HCT116 (cell line): ENCODE measurements around the gene HMGN1. TPM values are rescaled to one million over a fixed set of nuclear protein-coding genes. Genes with fewer than 3 reads are reported as not detected.

ENCODE experiments used
- ATAC-seq: fragments of 200-7000 bp; cut with Tn5 transposase; 2 replicates; pipeline ENCODE4 v1.9.1; 2020; ENCODE audit warnings: mild to moderate bottlenecking, moderate library complexity
- BruUV-seq: library from RNA; stranded (reverse); fragments of 400-500 nt; replicated peaks from 2 replicates; lab custom pipeline; 2021; lab: Mats Ljungman, UMichigan
- CTCF ChIA-PET: fragments of 300-600 bp; sonication (Branson Sonifier 250); formaldehyde crosslinking; loops from one replicate; lab custom pipeline; 2021; ENCODE audit warnings: antibody characterized with exemption; lab: Charles Lee
- POLR2A ChIA-PET: fragments of 300-600, 350-600 bp; sonication (Branson Sonifier 250); formaldehyde crosslinking; loops from one replicate; lab custom pipeline; 2021; ENCODE audit warnings: antibody characterized with exemption; lab: Charles Lee
- RAD21 ChIA-PET, 2 experiments: fragments of 300-600 bp; sonication (Branson Sonifier 250); formaldehyde crosslinking; loops; one replicate each; lab custom pipeline; 2023; ENCODE audit warnings: low total read pairs in 2 of 2; ENCODE audit not compliant: uncharacterized antibody in 2 of 2, unreplicated experiment in 2 of 2, low non-redundant PET in 1 of 2; lab: Charles Lee
- DNase-seq: peaks from one replicate; pipeline ENCODE4 v3.0.0-alpha.2; 2010; ENCODE audit warnings: low read depth, low spot score
- H2AFZ ChIP-seq: fragments of 200-600 bp; shearing (Covaris generic), sonication (generic); 2 replicates; pipeline ENCODE4 v1.6.1; 2017; ENCODE audit warnings: low read depth, mixed run types, mixed read lengths, antibody characterized with exemption, low read length; ENCODE audit not compliant: poor library complexity, severe bottlenecking
- H3K27ac ChIP-seq: 2 replicates; pipeline ENCODE4 v1.5.1; 2012; ENCODE audit warnings: low read depth, low read length
- H3K27me3 ChIP-seq: fragments of 200-600 bp; sonication (generic); 2 replicates; pipeline ENCODE4 v1.6.1; 2016; ENCODE audit warnings: mixed run types, low read length, mixed read lengths; ENCODE audit not compliant: insufficient read depth
- H3K36me3 ChIP-seq, 2 experiments: fragments of 200-500 bp in 1 of 2; fragments of 200-600 bp in 1 of 2; sonication (Bioruptor generic) in 1 of 2; sonication (generic) in 1 of 2; 2 replicates each; pipeline versions ENCODE4 v1.5.1 to v1.6.1; 2014 to 2016; ENCODE audit warnings: low read length in 2 of 2, inconsistent platforms in 1 of 2, mixed read lengths in 1 of 2, mixed run types in 1 of 2; ENCODE audit not compliant: insufficient read depth in 2 of 2, control insufficient read depth in 1 of 2
- H3K4me1 ChIP-seq, 2 experiments: fragments of 200-600 bp in 1 of 2; sonication (generic) in 1 of 2; 2 replicates each; pipeline versions ENCODE4 v1.5.1 to v1.6.1; 2012 to 2017; ENCODE audit warnings: low read length in 2 of 2, inconsistent platforms in 1 of 2, mild to moderate bottlenecking in 1 of 2, mixed read lengths in 1 of 2, mixed run types in 1 of 2, moderate library complexity in 1 of 2; ENCODE audit not compliant: insufficient read depth in 2 of 2, control insufficient read depth in 1 of 2
- H3K4me2 ChIP-seq: fragments of 200-600 bp; sonication (generic); 2 replicates; pipeline ENCODE4 v1.6.1; 2017; ENCODE audit warnings: mixed run types, low read length, mixed read lengths
- H3K4me3 ChIP-seq, 2 experiments: fragments of 200-600 bp in 1 of 2; sonication (generic) in 1 of 2; replicated peaks in 1 of 2; 2 replicates each; pipeline ENCODE4 v1.5.1; 2011 to 2016; ENCODE audit warnings: low read length in 2 of 2, control low read depth in 1 of 2, low read depth in 1 of 2, mild to moderate bottlenecking in 1 of 2, mixed read lengths in 1 of 2, mixed run types in 1 of 2
- H3K79me2 ChIP-seq: fragments of 200-600 bp; sonication (generic); 2 replicates; pipeline ENCODE4 v1.6.1; 2017; ENCODE audit warnings: mild to moderate bottlenecking, mixed run types, low read length, moderate library complexity, mixed read lengths; ENCODE audit not compliant: insufficient read depth
- H3K9ac ChIP-seq: fragments of 200-600 bp; sonication (generic); 2 replicates; pipeline ENCODE4 v1.6.1; 2016; ENCODE audit warnings: low read length, mixed read lengths
- H3K9me2 ChIP-seq: fragments of 200-600 bp; sonication (generic), shearing (Covaris generic); 2 replicates; pipeline ENCODE4 v1.6.1; 2017; ENCODE audit warnings: mixed run types, mild to moderate bottlenecking, moderate library complexity; ENCODE audit not compliant: insufficient read depth
- H3K9me3 ChIP-seq, 2 experiments: fragments of 200-500 bp in 1 of 2; fragments of 200-600 bp in 1 of 2; sonication (Bioruptor generic) in 1 of 2; sonication (generic) in 1 of 2; 2 replicates each; pipeline ENCODE4 v1.6.1; 2014 to 2017; ENCODE audit warnings: low read length in 2 of 2, mixed read lengths in 2 of 2, inconsistent platforms in 1 of 2, low read depth in 1 of 2, mild to moderate bottlenecking in 1 of 2, mixed run types in 1 of 2, moderate library complexity in 1 of 2; ENCODE audit not compliant: control insufficient read depth in 1 of 2, insufficient read depth in 1 of 2
- H4K20me1 ChIP-seq: fragments of 200-600 bp; sonication (generic), shearing (Covaris generic); 2 replicates; pipeline ENCODE4 v1.6.1; 2017; ENCODE audit warnings: mixed run types, mild to moderate bottlenecking, moderate library complexity; ENCODE audit not compliant: insufficient read depth
- ELF1 ChIP-seq: IDR thresholded peaks from 2 replicates; pipeline ENCODE4 v1.6.1; 2012; ENCODE audit warnings: low read depth, borderline replicate concordance
- EZH2 ChIP-seq: fragments of 200-600 bp; sonication (generic); IDR thresholded peaks from 2 replicates; pipeline ENCODE4 v1.6.1; 2017; ENCODE audit warnings: antibody characterized with exemption, mixed run types
- EZH2phosphoT487 ChIP-seq: fragments of 200-600 bp; IDR thresholded peaks from 2 replicates; pipeline ENCODE4 v1.6.1; 2018; ENCODE audit warnings: antibody characterized with exemption, borderline replicate concordance
- FOSL1 ChIP-seq: IDR thresholded peaks from 2 replicates; pipeline ENCODE4 v1.6.1; 2012; ENCODE audit warnings: low read depth
- JUND ChIP-seq: IDR thresholded peaks from 2 replicates; pipeline ENCODE4 v1.6.1; 2012
- POLR2A ChIP-seq: IDR thresholded peaks from 2 replicates; pipeline ENCODE4 v1.7.0; 2011; ENCODE audit warnings: borderline replicate concordance; ENCODE audit not compliant: insufficient read depth, insufficient read length; ENCODE audit errors: extremely low read depth
- POLR2AphosphoS5 ChIP-seq: IDR thresholded peaks from 2 replicates; pipeline ENCODE4 v1.6.1; 2011; ENCODE audit warnings: mild to moderate bottlenecking, low read depth, low read length, moderate library complexity
- RAD21 ChIP-seq: IDR thresholded peaks from 2 replicates; pipeline ENCODE4 v1.6.1; 2012; ENCODE audit warnings: low read depth, mild to moderate bottlenecking
- SP1 ChIP-seq: IDR thresholded peaks from 2 replicates; pipeline ENCODE4 v1.6.1; 2012; ENCODE audit warnings: low read depth
- SRF ChIP-seq: IDR thresholded peaks from 2 replicates; pipeline ENCODE4 v1.6.1; 2012; ENCODE audit warnings: low read depth
- YY1 ChIP-seq: IDR thresholded peaks from 2 replicates; pipeline ENCODE4 v1.6.1; 2011; ENCODE audit warnings: low read length, low read depth, moderate library complexity, mild to moderate bottlenecking; ENCODE audit not compliant: insufficient replicate concordance; ENCODE audit errors: extremely low read depth
- ZFX ChIP-seq: fragments of 450-650 bp; IDR thresholded peaks from 2 replicates; pipeline ENCODE4 v1.6.1; 2017
- ZNF274 ChIP-seq: fragments of 200-500 bp; sonication (Bioruptor generic); IDR thresholded peaks from 2 replicates; pipeline ENCODE4 v1.6.1; 2014; ENCODE audit warnings: mild to moderate bottlenecking, low read depth, low read length, inconsistent platforms
- intact Hi-C: fragments of 100-400 bp; cut with micrococcal nuclease; formaldehyde crosslinking; loops from 2 replicates; pipeline ENCODE4 v1.10.0; 2022
- total RNA-seq: library from RNA; stranded (reverse); gene quantifications from one replicate; pipeline ENCODE4 v1.2.1, GENCODE V29; 2021; ENCODE audit not compliant: unreplicated experiment
- TF ChIP-seq, protein P1 (sequence below): IDR thresholded peaks from 2 replicates; pipeline ENCODE4 v1.6.1; 2012
- TF ChIP-seq, protein P2 (sequence below): IDR thresholded peaks from 2 replicates; pipeline ENCODE4 v1.6.1; 2012; ENCODE audit warnings: low read depth
- TF ChIP-seq, protein P3 (sequence below): IDR thresholded peaks from 2 replicates; pipeline ENCODE4 v1.6.1; 2012

HMGN1 gene
- total RNA-seq, 1 experiment from 2014 or later = 399 TPM

DNA sequence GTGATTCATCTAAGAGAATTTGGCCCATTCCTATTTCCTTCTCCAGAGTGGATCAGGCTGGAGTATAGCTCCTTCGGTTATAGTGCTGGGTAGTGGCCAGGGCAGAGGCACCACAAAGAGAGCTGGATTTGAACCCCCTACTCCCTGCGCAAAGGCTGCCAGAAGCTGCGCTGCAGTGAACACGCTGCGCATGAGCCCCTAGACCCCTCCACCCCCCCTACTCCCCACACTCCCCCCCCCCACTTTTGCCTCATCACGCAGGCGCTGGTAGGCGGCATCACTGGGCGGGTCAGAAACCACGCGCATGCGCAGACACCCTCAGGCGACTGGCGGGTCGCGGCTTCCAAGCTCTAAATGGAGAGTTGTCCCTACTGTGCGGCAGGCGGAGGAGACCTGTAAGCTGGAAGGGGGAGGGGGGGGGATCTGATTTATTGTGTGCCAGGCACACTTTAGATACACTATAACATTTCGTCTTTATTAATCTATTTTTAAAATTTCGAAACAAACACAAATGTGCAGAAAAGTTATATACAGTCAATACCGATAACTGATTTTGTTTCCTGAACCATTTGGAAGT lies 38.7 kb upstream of the HMGN1 start:
- peak; percentile 60 for DNase-seq
- H3K4me2 ChIP-seq = peak overlapping the region; percentile 80
- POLR2A ChIA-PET = interaction anchor here (0.6 to 1.0 kb wide), 3 partner anchors 14 to 207 kb away, joined by 3 to 5 read pairs (median 3); partner anchors contain the start of gene PSMG1
- no peaks in the 10 kb centered on the region for H3K27me3 ChIP-seq
- H3K79me2 ChIP-seq = peaks cover 15% of the 10 kb centered on the region; the same call in 1 of the 2 replicates
- no TSS peak for BruUV-seq
- peak overlapping the region; percentile 59 for H3K9ac ChIP-seq
- peaks cover 4 to 9% of the 10 kb centered on the region in 2 experiments; a peak in 2 of 4 replicates for H3K4me1 ChIP-seq
- intact Hi-C loops = loop anchor here (1.0 to 10.0 kb wide), 3 partner anchors 39 to 1233 kb away; partner anchors contain the start of gene HMGN1
- RAD21 ChIA-PET = interaction anchor here (0.5 to 0.6 kb wide), 4 partner anchors 21 to 215 kb away, joined by 3 to 4 read pairs (median 4); no protein-coding TSS in a partner anchor
- CTCF ChIA-PET = interaction anchor here (0.6 to 1.1 kb wide), 10 partner anchors 13 to 931 kb away, joined by 3 to 7 read pairs (median 4); partner anchors contain the start of gene PSMG1
- peak; percentile 66 for ATAC-seq
- peak overlapping the region; percentile 49 to 54 for H3K4me3 ChIP-seq
- H3K9me3 ChIP-seq = no peaks in the 10 kb centered on the region
- H3K9me2 ChIP-seq = no peaks in the 10 kb centered on the region
- peak overlapping the region; percentile 64 for H3K27ac ChIP-seq
- no peak overlapping the region for H2AFZ ChIP-seq
- no peak for TF ChIP-seq EZH2phosphoT487
- TF ChIP-seq SP1 = no peak
- no peak for TF ChIP-seq EZH2
- TF ChIP-seq, all 23 proteins: peak for 0
- Histone ChIP-seq H4K20me1 (no peaks in the 10 kb centered on the region), H3K36me3 (peaks cover 4 to 7% of the 10 kb centered on the region in 2 experiments; a peak in 2 of 4 replicates)

DNA sequence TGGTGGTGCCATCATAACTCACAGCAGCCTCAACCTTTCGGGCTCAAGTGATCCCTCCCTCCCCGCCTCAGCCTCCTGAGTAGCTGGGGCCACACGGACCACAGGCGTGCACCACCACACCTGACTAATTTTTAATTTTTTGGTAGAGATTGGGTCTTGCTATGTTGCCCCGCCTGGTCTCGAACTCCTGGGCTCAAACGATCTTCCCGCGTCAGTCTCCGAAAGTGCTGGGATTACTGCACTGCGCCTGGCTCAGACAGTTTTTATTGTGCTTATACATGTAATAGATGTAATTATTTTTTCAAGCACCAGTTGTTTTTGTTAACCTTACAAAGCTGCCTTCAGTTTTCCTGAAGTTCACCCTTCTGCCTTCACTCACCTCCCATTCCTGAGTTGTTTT lies 38.0 kb upstream of the HMGN1 start:
- H3K79me2 ChIP-seq = peaks cover 15% of the 10 kb centered on the region; the same call in 1 of the 2 replicates
- 0 out of 2 replicates have a peak overlapping the region, but pooled peaks have one; percentile 59 for H3K9ac ChIP-seq
- H3K4me1 ChIP-seq = peaks cover 4 to 9% of the 10 kb centered on the region in 2 experiments; a peak in 2 of 4 replicates
- BruUV-seq = no TSS peak
- no peaks in the 10 kb centered on the region for H3K27me3 ChIP-seq
- DNase-seq (no peak), ATAC-seq (no peak)
- H3K4me3 ChIP-seq = no peak overlapping the region
- H3K9me2 ChIP-seq = no peaks in the 10 kb centered on the region
- POLR2A ChIA-PET = no interaction called here
- intact Hi-C loops = loop anchor here (10.0 kb wide), 1 partner anchor 1232 kb away; no protein-coding TSS in a partner anchor
- no peak overlapping the region for H3K27ac ChIP-seq
- RAD21 ChIA-PET = no interaction called here
- peaks cover 1 to 4% of the 10 kb centered on the region in 2 experiments; a peak in 2 of 4 replicates for H3K36me3 ChIP-seq
- no peaks in the 10 kb centered on the region for H4K20me1 ChIP-seq
- H3K4me2 ChIP-seq = peak overlapping the region; percentile 80; the same call in 1 of the 2 replicates
- H2AFZ ChIP-seq = no peak overlapping the region
- no peaks in the 10 kb centered on the region for H3K9me3 ChIP-seq
- CTCF ChIA-PET = interaction anchor here (0.7 to 0.8 kb wide), 2 partner anchors 14 to 249 kb away, joined by 3 read pairs; no protein-coding TSS in a partner anchor
- no peak for TF ChIP-seq SRF
- TF ChIP-seq, protein P1, sequence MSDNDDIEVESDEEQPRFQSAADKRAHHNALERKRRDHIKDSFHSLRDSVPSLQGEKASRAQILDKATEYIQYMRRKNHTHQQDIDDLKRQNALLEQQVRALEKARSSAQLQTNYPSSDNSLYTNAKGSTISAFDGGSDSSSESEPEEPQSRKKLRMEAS = no peak
- no peak for TF ChIP-seq RAD21
- no peak for TF ChIP-seq ELF1
- TF ChIP-seq, protein P2, sequence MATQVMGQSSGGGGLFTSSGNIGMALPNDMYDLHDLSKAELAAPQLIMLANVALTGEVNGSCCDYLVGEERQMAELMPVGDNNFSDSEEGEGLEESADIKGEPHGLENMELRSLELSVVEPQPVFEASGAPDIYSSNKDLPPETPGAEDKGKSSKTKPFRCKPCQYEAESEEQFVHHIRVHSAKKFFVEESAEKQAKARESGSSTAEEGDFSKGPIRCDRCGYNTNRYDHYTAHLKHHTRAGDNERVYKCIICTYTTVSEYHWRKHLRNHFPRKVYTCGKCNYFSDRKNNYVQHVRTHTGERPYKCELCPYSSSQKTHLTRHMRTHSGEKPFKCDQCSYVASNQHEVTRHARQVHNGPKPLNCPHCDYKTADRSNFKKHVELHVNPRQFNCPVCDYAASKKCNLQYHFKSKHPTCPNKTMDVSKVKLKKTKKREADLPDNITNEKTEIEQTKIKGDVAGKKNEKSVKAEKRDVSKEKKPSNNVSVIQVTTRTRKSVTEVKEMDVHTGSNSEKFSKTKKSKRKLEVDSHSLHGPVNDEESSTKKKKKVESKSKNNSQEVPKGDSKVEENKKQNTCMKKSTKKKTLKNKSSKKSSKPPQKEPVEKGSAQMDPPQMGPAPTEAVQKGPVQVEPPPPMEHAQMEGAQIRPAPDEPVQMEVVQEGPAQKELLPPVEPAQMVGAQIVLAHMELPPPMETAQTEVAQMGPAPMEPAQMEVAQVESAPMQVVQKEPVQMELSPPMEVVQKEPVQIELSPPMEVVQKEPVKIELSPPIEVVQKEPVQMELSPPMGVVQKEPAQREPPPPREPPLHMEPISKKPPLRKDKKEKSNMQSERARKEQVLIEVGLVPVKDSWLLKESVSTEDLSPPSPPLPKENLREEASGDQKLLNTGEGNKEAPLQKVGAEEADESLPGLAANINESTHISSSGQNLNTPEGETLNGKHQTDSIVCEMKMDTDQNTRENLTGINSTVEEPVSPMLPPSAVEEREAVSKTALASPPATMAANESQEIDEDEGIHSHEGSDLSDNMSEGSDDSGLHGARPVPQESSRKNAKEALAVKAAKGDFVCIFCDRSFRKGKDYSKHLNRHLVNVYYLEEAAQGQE = no peak
- TF ChIP-seq, protein P3, sequence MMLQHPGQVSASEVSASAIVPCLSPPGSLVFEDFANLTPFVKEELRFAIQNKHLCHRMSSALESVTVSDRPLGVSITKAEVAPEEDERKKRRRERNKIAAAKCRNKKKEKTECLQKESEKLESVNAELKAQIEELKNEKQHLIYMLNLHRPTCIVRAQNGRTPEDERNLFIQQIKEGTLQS = no peak
- TF ChIP-seq YY1 = no peak
- TF ChIP-seq EZH2phosphoT487 = no peak
- no peak for TF ChIP-seq ZFX
- no peak for TF ChIP-seq JUND
- TF ChIP-seq POLR2AphosphoS5 = no peak
- no peak for TF ChIP-seq POLR2A
- no peak for TF ChIP-seq EZH2
- TF ChIP-seq ZNF274 = no peak
- no peak for TF ChIP-seq FOSL1
